ENCODE data around the gene SLC27A4. TPM values are rescaled to one million over a fixed set of nuclear protein-coding genes. Genes with fewer than 3 reads are reported as not detected.

The SLC27A4 gene
- total RNA-seq, 1 experiment from 2014 or later: 17.0 TPM

GRCh38 chr9:128409978-128410377, 69.7 kb downstream of the SLC27A4 start:
- no peak overlapping the region for H3K18ac ChIP-seq (ENCODE audit: insufficient read length, low read depth, low read length)
- no peaks in the 10 kb centered on the region for H3K79me1 ChIP-seq (ENCODE audit: insufficient read depth, low read depth, low read length, poor library complexity, severe bottlenecking)
- TF ChIP-seq, protein P1, sequence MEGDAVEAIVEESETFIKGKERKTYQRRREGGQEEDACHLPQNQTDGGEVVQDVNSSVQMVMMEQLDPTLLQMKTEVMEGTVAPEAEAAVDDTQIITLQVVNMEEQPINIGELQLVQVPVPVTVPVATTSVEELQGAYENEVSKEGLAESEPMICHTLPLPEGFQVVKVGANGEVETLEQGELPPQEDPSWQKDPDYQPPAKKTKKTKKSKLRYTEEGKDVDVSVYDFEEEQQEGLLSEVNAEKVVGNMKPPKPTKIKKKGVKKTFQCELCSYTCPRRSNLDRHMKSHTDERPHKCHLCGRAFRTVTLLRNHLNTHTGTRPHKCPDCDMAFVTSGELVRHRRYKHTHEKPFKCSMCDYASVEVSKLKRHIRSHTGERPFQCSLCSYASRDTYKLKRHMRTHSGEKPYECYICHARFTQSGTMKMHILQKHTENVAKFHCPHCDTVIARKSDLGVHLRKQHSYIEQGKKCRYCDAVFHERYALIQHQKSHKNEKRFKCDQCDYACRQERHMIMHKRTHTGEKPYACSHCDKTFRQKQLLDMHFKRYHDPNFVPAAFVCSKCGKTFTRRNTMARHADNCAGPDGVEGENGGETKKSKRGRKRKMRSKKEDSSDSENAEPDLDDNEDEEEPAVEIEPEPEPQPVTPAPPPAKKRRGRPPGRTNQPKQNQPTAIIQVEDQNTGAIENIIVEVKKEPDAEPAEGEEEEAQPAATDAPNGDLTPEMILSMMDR (conservative IDR thresholded peaks at IDR 0.05): peak; percentile 50
- peaks cover 53% of the 10 kb centered on the region; the same call in 1 of the 2 replicates for H3K27me3 ChIP-seq (ENCODE audit: insufficient read depth, low read length)
- H3K23ac ChIP-seq (ENCODE audit: insufficient read length, low read depth, low read length): no peak overlapping the region
- H3K4me1 Mint-ChIP-seq: peaks cover 38% of the 10 kb centered on the region in 2 experiments
- H3T11ph ChIP-seq (ENCODE audit: low read length): no peak overlapping the region
- DNase-seq: no peak
- H2BK15ac ChIP-seq (ENCODE audit: low read depth, low read length): no peak overlapping the region
- no peak overlapping the region for H3K4ac ChIP-seq (ENCODE audit: low read depth, low read length)
- no peak overlapping the region for H3K4me3 Mint-ChIP-seq
- H3K79me2 ChIP-seq (ENCODE audit: insufficient read depth, low read length): no peaks in the 10 kb centered on the region
- no peak overlapping the region for H3K27ac ChIP-seq (ENCODE audit: insufficient read length, low read depth, low read length)
- no peak overlapping the region for H2AFZ ChIP-seq (ENCODE audit: low read length)
- H3K23me2 ChIP-seq (ENCODE audit: insufficient read length, low read depth, low read length, poor library complexity, severe bottlenecking): no peaks in the 10 kb centered on the region
- H3K9me3 ChIP-seq (ENCODE audit: control insufficient read depth, low read depth, low read length): no peaks in the 10 kb centered on the region
- H2AK5ac ChIP-seq (ENCODE audit: insufficient read length, low read length): no peak overlapping the region
- WGBS (ENCODE audit: extremely low coverage, insufficient read length, low lambda C conversion rate): no CpG with 5 or more reads among the region's 6 CpGs
- H2BK120ac ChIP-seq (ENCODE audit: low read depth, low read length, poor library complexity, severe bottlenecking): no peak overlapping the region
- H3K9ac ChIP-seq (ENCODE audit: extremely low read depth, insufficient read length, low read length): no peak overlapping the region
- no peak overlapping the region for H4K8ac ChIP-seq (replicated peaks; ENCODE audit: insufficient read length, low read depth, low read length)
- no peak overlapping the region for H2BK12ac ChIP-seq (ENCODE audit: insufficient read length, low read depth, low read length)
- no peaks in the 10 kb centered on the region for H3K4me1 ChIP-seq (ENCODE audit: insufficient read depth, low read length)
- H3K27ac Mint-ChIP-seq: no peak overlapping the region
- no peaks in the 10 kb centered on the region for H4K20me1 ChIP-seq (ENCODE audit: control insufficient read depth, insufficient read depth, insufficient read length)
- no peaks in the 10 kb centered on the region; a peak in 1 of 7 replicates for H3K36me3 Mint-ChIP-seq (ENCODE audit: insufficient read depth in 1 of 3, low read depth in 3 of 3)
- H3K56ac ChIP-seq (ENCODE audit: insufficient read length, low read depth, low read length): no peak overlapping the region
- H4K91ac ChIP-seq (ENCODE audit: insufficient read length, low read depth, low read length): no peak overlapping the region
- H4K5ac ChIP-seq (ENCODE audit: insufficient read length, low read depth, low read length): no peak overlapping the region
- H3K27me3 Mint-ChIP-seq (ENCODE audit: low read depth): peaks cover 98% of the 10 kb centered on the region
- no peak overlapping the region for H2BK20ac ChIP-seq (ENCODE audit: low read depth, low read length, poor library complexity, severe bottlenecking)
- H3K9me3 Mint-ChIP-seq: peaks cover 0 to 6% of the 10 kb centered on the region in 2 experiments; a peak in 3 of 5 replicates
- H2BK5ac ChIP-seq (ENCODE audit: insufficient read length, low read length): no peak overlapping the region
- H3K14ac ChIP-seq (ENCODE audit: insufficient read depth, low read length): no peak overlapping the region
- no peak overlapping the region for H3K4me2 ChIP-seq (ENCODE audit: insufficient read depth, insufficient read length, low read length)

Small RNA genes lying within 50 kb of the gene (microRNA-seq; reads per million reads assigned to microRNA genes)
- gene MIR219B (ENCODE audit: borderline microRNAs expressed): not detected

Other genes starting within 250 kb of the SLC27A4 start
- gene PTGES2, start 212.8 kb upstream of the SLC27A4 start, total RNA-seq (2021): 60.4 and 63.9 TPM in 2 replicates
- gene LCN2, start 191.1 kb upstream of the SLC27A4 start, total RNA-seq (2021): not detected in 2 replicates
- gene BBLN, start 180.3 kb upstream of the SLC27A4 start, total RNA-seq (2021): 72.5 and 74.9 TPM in 2 replicates
- 101 and 104 TPM in 2 replicates for gene CIZ1, start 149.0 kb upstream of the SLC27A4 start, total RNA-seq (2021)
- 54.3 and 58.0 TPM in 2 replicates for gene DNM1, start 137.1 kb upstream of the SLC27A4 start, total RNA-seq (2021)
- gene GOLGA2, start 64.5 kb upstream of the SLC27A4 start, total RNA-seq (2021): 44.2 and 51.0 TPM in 2 replicates
- 25.0 and 25.6 TPM in 2 replicates for gene SWI5, start 64.3 kb upstream of the SLC27A4 start, total RNA-seq (2021)
- 38.3 and 39.8 TPM in 2 replicates for gene TRUB2, start 18.1 kb upstream of the SLC27A4 start, total RNA-seq (2021)
- 34.8 and 38.4 TPM in 2 replicates for gene COQ4, start 17.7 kb upstream of the SLC27A4 start, total RNA-seq (2021)
- 46.1 and 46.6 TPM in 2 replicates for gene URM1, start 30.8 kb downstream of the SLC27A4 start, total RNA-seq (2021)
- gene CERCAM, start 80.3 kb downstream of the SLC27A4 start, total RNA-seq (2021): 5.4 and 5.9 TPM in 2 replicates
- gene ODF2, start 115.5 kb downstream of the SLC27A4 start, total RNA-seq (2021): 15.7 and 16.7 TPM in 2 replicates
- 17.9 and 19.0 TPM in 2 replicates for gene GLE1, start 164.2 kb downstream of the SLC27A4 start, total RNA-seq (2021)
- gene SPTAN1, start 212.1 kb downstream of the SLC27A4 start, total RNA-seq (2021): 210 and 213 TPM in 2 replicates

Measured in H9 (cell line).